H1 (cell line): ENCODE results near the gene MYO18A. TPM values are rescaled to one million over a fixed set of nuclear protein-coding genes. Genes with fewer than 3 reads are reported as not detected.

ENCODE experiments used
- CHD1 ChIP-seq: IDR thresholded peaks from 2 replicates; pipeline ENCODE4 v1.6.1; 2012; ENCODE audit warnings: low read depth, low read length, improper control_type of control experiment
- FOSL1 ChIP-seq: IDR thresholded peaks from 2 replicates; pipeline ENCODE4 v1.6.1; 2011; ENCODE audit warnings: mild to moderate bottlenecking, low read depth, low read length, moderate library complexity; ENCODE audit not compliant: insufficient read depth
- NANOG ChIP-seq: IDR thresholded peaks from 2 replicates; pipeline ENCODE4 v1.6.1; 2011; ENCODE audit warnings: low read length, low read depth, mild to moderate bottlenecking, inconsistent platforms; ENCODE audit not compliant: insufficient read depth, poor library complexity, severe bottlenecking
- RAD21 ChIP-seq, 2 experiments: IDR thresholded peaks in 1 of 2; conservative IDR thresholded peaks in 1 of 2; 2 replicates each; pipeline ENCODE4 v1.6.1; 2011; ENCODE audit warnings: low read depth in 2 of 2, low read length in 2 of 2, improper control_type of control experiment in 1 of 2, inconsistent platforms in 1 of 2, mild to moderate bottlenecking in 1 of 2, moderate library complexity in 1 of 2
- TBP ChIP-seq: IDR thresholded peaks from 2 replicates; pipeline ENCODE4 v1.6.1; 2011; ENCODE audit warnings: low read depth, low read length, improper control_type of control experiment
- ZNF274 ChIP-seq: IDR thresholded peaks from 2 replicates; pipeline ENCODE4 v1.7.0; 2012; ENCODE audit warnings: low read length, borderline replicate concordance; ENCODE audit errors: extremely low read depth
- polyA plus RNA-seq, 7 experiments: library from polyadenylated mRNA; depleted of rRNA in 3 of 7; stranded (reverse) in 5 of 7; unstranded in 2 of 7; fragments of >200 nt in 5 of 7; fragments of 200-250 nt in 2 of 7; gene quantifications; 1 replicate in 5 of 7; 2 replicates in 1 of 7; 4 replicates in 1 of 7; pipeline versions ENCODE4 v1.2.1 to v1.2.3, GENCODE V29; 2011 to 2013; ENCODE audit warnings: missing spikeins in 2 of 7, mixed read lengths in 2 of 7
- total RNA-seq: library from RNA; stranded (reverse); fragmentation: NEBNext Ultra II Directional; extraction: Animal tissue kit (Norgen Biotek cat#: 25700); gene quantifications from 2 replicates; pipeline ENCODE4 v1.2.1, GENCODE V29; 2021
- TF ChIP-seq, protein P1 (sequence below), 3 experiments: IDR thresholded peaks; 1 replicate in 2 of 3; 2 replicates in 1 of 3; pipeline versions ENCODE4 v1.5.1 to v1.6.1; 2011; ENCODE audit warnings: low read length in 3 of 3, mild to moderate bottlenecking in 3 of 3, inconsistent platforms in 2 of 3, low read depth in 1 of 3, moderate library complexity in 1 of 3; ENCODE audit not compliant: insufficient read depth in 1 of 3; ENCODE audit errors: control extremely low read depth in 1 of 3
- TF ChIP-seq, protein P2 (sequence below): IDR thresholded peaks from 2 replicates; pipeline ENCODE4 v1.6.1; 2011; ENCODE audit warnings: low read length, improper control_type of control experiment

The MYO18A gene
- total and polyA plus RNA-seq, 2 of the 8 experiments (the other 6 are each of a cell fraction or from before 2014, with no cell fraction given), result 7.6 to 43.8 TPM

GRCh38 chr17:29036584-29036983 is 143.6 kb downstream of the MYO18A start (continued):
- TF ChIP-seq, protein P1, sequence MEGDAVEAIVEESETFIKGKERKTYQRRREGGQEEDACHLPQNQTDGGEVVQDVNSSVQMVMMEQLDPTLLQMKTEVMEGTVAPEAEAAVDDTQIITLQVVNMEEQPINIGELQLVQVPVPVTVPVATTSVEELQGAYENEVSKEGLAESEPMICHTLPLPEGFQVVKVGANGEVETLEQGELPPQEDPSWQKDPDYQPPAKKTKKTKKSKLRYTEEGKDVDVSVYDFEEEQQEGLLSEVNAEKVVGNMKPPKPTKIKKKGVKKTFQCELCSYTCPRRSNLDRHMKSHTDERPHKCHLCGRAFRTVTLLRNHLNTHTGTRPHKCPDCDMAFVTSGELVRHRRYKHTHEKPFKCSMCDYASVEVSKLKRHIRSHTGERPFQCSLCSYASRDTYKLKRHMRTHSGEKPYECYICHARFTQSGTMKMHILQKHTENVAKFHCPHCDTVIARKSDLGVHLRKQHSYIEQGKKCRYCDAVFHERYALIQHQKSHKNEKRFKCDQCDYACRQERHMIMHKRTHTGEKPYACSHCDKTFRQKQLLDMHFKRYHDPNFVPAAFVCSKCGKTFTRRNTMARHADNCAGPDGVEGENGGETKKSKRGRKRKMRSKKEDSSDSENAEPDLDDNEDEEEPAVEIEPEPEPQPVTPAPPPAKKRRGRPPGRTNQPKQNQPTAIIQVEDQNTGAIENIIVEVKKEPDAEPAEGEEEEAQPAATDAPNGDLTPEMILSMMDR (IDR thresholded peaks at IDR 0.05; ENCODE audit: control extremely low read depth in 1 of 3, insufficient read depth in 1 of 3, low read depth in 1 of 3, low read length in 3 of 3), result peak; percentile 19 to 30 (median 23); a peak in 3 of 4 replicates
- no peak for TF ChIP-seq TBP
- TF ChIP-seq NANOG, result no peak
- peak; percentile 20 to 52 for TF ChIP-seq RAD21 (IDR thresholded peaks at IDR 0.05 in 1 of 2, conservative IDR thresholded peaks at IDR 0.05 in 1 of 2; ENCODE audit: low read depth in 2 of 2, low read length in 2 of 2)
- no peak for TF ChIP-seq CHD1
- no peak for TF ChIP-seq FOSL1
- TF ChIP-seq, protein P2, sequence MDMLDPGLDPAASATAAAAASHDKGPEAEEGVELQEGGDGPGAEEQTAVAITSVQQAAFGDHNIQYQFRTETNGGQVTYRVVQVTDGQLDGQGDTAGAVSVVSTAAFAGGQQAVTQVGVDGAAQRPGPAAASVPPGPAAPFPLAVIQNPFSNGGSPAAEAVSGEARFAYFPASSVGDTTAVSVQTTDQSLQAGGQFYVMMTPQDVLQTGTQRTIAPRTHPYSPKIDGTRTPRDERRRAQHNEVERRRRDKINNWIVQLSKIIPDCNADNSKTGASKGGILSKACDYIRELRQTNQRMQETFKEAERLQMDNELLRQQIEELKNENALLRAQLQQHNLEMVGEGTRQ, result no peak
- no peak for TF ChIP-seq ZNF274
